Esophagus squamous epithelium (tissue), 5 donors: ENCODE results near the gene TAL1. TPM values are rescaled to one million over a fixed set of nuclear protein-coding genes. Genes with fewer than 3 reads are reported as not detected.
"Not testable (repeated sequence)": the region's sequence is repeated elsewhere in the genome, so short reads cannot be mapped to it uniquely, and the experiment has no call there.

Experiments
- DNase-seq: peaks from one replicate; lab custom pipeline; 2025; lab: John Stamatoyannopoulos, UW
- H3K27ac ChIP-seq, 4 donors: fragments of 200-600 bp; sonication (generic); one replicate each; pipeline ENCODE4 v1.5.1; 2016 to 2019; ENCODE audit warnings: mild to moderate bottlenecking in 1 of 4
- H3K27me3 ChIP-seq, 4 donors: fragments of 200-600 bp; sonication (generic); 1 replicate in 3 of 4; 2 replicates in 1 of 4; pipeline versions ENCODE4 v1.5.1 to v1.6.0; 2017 to 2021; ENCODE audit warnings: antibody characterized with exemption in 1 of 4
- H3K36me3 ChIP-seq, 3 donors: fragments of 200-600 bp; sonication (generic); one replicate each; pipeline ENCODE4 v1.5.1; 2016 to 2019
- H3K4me1 ChIP-seq, 3 donors: fragments of 200-600 bp; sonication (generic); one replicate each; pipeline ENCODE4 v1.5.1; 2017 to 2019
- H3K4me3 ChIP-seq, 4 donors: fragments of 200-600 bp; sonication (generic); 1 replicate in 3 of 4; 2 replicates in 1 of 4; pipeline ENCODE4 v1.5.1; 2016 to 2019; ENCODE audit warnings: mild to moderate bottlenecking in 2 of 4, moderate library complexity in 1 of 4
- H3K9me3 ChIP-seq, 3 donors: fragments of 200-600 bp; sonication (generic); one replicate each; pipeline ENCODE4 v1.5.1; 2016 to 2019
- POLR2A ChIP-seq, 4 donors: fragments of 450-650 bp; IDR thresholded peaks; one replicate each; pipeline ENCODE4 v1.6.1; 2017; ENCODE audit warnings: antibody characterized with exemption in 4 of 4, mild to moderate bottlenecking in 4 of 4, moderate library complexity in 3 of 4
- WGBS, 2 donors: methylation state at CpG; one replicate each; pipeline ENCODE4 v1.1.5; 2018; 5-methylcytosine and 5-hydroxymethylcytosine counted together
- intact Hi-C: fragments of 100-400 bp; cut with DNase I; formaldehyde crosslinking; loops from one replicate; pipeline ENCODE4 v1.15.0; 2022
- total RNA-seq, 4 donors: library from RNA; depleted of rRNA; stranded (reverse); fragments of >200 nt; gene quantifications; one replicate each; pipeline ENCODE4 v1.1.0, GENCODE V29; 2016
- TF ChIP-seq, protein P1 (sequence below), 6 experiments: fragments of 450-650 bp in 4 of 6; fragments of 200-600 bp in 2 of 6; sonication (generic) in 2 of 6; IDR thresholded peaks; one replicate each; pipeline ENCODE4 v1.5.1; 2016 to 2019; ENCODE audit warnings: antibody characterized with exemption in 6 of 6, mild to moderate bottlenecking in 4 of 6, moderate library complexity in 4 of 6
- donor health status: DM: yes; HTN: yes; CAD: no.

TAL1 gene
- total RNA-seq, 4 donors from 2014 or later, result 0.45 to 3.6 (median 1.1) TPM

DNA sequence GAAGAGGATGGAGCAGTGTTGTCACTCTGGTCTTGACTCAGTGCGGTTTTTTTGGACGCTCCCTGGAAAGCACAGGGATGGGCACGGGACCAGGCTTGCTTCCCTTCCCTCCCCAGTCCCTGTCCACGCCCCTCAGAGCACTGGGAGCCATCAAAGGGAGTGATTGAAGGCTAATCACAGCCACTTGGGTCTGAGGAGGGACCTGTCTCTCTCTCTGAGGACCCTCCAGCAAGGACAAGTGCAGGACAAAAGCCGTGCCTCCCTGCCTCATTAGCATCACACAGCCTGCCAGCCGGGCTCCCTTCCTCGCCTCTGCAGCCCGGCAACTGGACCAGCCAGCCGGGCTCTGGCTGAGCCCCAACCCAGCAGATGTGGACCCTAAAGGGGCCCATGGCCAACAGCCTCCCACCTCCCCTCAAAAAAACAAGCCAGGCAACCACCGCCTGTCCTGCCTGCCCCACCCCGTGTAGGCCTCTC is 23.6 kb downstream of the TAL1 start:
- H3K9me3 ChIP-seq, result no peaks in the 10 kb centered on the region
- TF ChIP-seq, protein P1, sequence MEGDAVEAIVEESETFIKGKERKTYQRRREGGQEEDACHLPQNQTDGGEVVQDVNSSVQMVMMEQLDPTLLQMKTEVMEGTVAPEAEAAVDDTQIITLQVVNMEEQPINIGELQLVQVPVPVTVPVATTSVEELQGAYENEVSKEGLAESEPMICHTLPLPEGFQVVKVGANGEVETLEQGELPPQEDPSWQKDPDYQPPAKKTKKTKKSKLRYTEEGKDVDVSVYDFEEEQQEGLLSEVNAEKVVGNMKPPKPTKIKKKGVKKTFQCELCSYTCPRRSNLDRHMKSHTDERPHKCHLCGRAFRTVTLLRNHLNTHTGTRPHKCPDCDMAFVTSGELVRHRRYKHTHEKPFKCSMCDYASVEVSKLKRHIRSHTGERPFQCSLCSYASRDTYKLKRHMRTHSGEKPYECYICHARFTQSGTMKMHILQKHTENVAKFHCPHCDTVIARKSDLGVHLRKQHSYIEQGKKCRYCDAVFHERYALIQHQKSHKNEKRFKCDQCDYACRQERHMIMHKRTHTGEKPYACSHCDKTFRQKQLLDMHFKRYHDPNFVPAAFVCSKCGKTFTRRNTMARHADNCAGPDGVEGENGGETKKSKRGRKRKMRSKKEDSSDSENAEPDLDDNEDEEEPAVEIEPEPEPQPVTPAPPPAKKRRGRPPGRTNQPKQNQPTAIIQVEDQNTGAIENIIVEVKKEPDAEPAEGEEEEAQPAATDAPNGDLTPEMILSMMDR (IDR thresholded peaks at IDR 0.05), result no peak
- no peak for TF ChIP-seq POLR2A (IDR thresholded peaks at IDR 0.05)
- H3K27ac ChIP-seq, result no peak overlapping the region
- peaks cover 0 to 9% (median 4%) of the 10 kb centered on the region in 3 donors for H3K4me1 ChIP-seq
- H3K27me3 ChIP-seq, result peaks cover 0 to 58% (median 0%) of the 10 kb centered on the region in 4 donors
- no peaks in the 10 kb centered on the region for H3K36me3 ChIP-seq
- no peak overlapping the region for H3K4me3 ChIP-seq
- intact Hi-C loops, result no loop called here
- DNase-seq, result no peak
- 14 to 23% methylated on average over 1 to 3 of the region's 11 CpGs for WGBS, 2 donors

DNA sequence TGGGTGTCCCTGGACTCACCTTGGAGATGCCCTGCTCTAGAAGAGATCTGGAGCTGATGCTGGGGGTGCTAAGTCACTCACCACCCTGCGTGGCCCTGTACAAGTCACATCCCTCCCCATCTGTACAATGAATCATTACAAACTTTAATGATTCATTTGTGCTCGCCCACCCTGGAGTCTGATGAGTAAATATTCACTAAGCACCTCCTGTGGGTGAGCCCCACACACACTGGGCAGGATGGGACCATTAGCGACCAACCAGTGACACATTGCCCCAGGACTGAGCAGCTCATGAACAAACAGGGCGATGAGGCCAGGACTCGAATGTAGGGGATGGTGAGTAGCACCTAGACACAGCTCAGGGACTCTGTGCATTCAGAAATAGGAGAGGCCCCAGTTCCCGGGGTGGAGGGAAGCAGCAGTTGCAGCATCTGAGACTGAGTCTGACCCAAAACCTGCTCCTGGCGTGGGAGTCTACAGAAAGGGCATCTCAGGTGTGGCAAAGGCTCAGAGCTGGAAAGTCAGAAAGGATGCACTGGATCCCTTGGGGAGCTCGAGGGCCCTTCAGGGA is 24.1 kb downstream of the TAL1 start:
- Histone ChIP-seq H3K4me3 (no peak overlapping the region), H3K9me3 (no peaks in the 10 kb centered on the region), H3K4me1 (peaks cover 0 to 9% (median 4%) of the 10 kb centered on the region in 3 donors), H3K27ac (no peak overlapping the region), H3K27me3 (peaks cover 0 to 63% (median 0%) of the 10 kb centered on the region in 4 donors), H3K36me3 (no peaks in the 10 kb centered on the region)
- intact Hi-C loops, result no loop called here
- WGBS, 2 donors, result 54% methylated on average over 6 to 7 of the region's 8 CpGs
- no peak for DNase-seq
- TF ChIP-seq, protein P1 (IDR thresholded peaks at IDR 0.05), result no peak
- TF ChIP-seq POLR2A (IDR thresholded peaks at IDR 0.05), result no peak

DNA sequence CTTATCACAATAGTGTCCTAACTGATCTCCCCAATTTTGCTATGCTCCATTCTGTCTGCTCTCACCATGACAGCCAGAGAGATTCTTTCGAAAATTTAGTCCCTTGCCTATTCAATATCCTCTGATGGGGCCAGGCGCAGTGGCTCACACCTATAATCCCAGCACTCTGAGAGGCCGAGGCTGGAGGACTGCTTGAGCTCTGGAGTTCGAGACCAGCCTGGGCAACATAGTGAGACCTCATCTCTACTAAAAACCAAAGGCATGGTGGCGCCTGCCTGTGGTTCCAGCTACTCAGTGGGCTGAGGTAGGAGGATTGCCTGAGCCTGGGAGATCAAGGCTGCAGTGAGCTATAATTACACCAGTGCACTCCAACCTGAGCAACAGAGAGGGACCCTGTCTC is 26.1 kb downstream of the TAL1 start:
- intact Hi-C loops, result no loop called here
- no peak for DNase-seq
- no peak overlapping the region for H3K4me3 ChIP-seq
- H3K27me3 ChIP-seq, result peaks cover 0 to 75% (median 0%) of the 10 kb centered on the region in 4 donors
- no peaks in the 10 kb centered on the region for H3K9me3 ChIP-seq
- TF ChIP-seq POLR2A (IDR thresholded peaks at IDR 0.05), result no peak
- TF ChIP-seq, protein P1 (IDR thresholded peaks at IDR 0.05), result no peak
- H3K4me1 ChIP-seq, result no peaks in the 10 kb centered on the region
- H3K27ac ChIP-seq, result no peak overlapping the region
- 65 to 67% methylated on average over 2 to 3 of the region's 5 CpGs for WGBS, 2 donors
- no peaks in the 10 kb centered on the region for H3K36me3 ChIP-seq

DNA sequence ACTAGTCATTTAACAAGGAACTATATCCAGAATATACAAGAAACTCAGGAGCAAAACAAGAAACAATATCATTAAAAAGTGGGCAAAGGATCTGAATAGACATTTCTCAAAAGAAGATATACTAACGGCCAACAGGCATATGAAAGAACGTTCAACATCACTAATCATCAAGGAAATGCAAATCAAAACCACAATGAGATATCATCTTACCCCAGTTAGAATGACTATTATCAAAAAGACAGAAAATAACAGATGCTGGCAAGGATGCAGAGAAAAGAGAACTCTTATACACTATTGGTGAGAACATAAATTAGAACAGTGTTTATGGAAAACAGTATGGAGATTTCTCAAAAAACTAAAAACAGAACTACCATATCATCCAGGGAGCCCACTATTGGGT is 28.5 kb downstream of the TAL1 start:
- H3K4me3 ChIP-seq, H3K4me1 ChIP-seq, H3K36me3 ChIP-seq, H3K27ac ChIP-seq, intact Hi-C loops, H3K9me3 ChIP-seq, DNase-seq: not testable (repeated sequence)
- H3K27me3 ChIP-seq, result peaks cover 0 to 77% (median 0%) of the 10 kb centered on the region in 4 donors
- WGBS, 2 donors, result 44 to 47% methylated on average over 2 of the region's 2 CpGs

DNA sequence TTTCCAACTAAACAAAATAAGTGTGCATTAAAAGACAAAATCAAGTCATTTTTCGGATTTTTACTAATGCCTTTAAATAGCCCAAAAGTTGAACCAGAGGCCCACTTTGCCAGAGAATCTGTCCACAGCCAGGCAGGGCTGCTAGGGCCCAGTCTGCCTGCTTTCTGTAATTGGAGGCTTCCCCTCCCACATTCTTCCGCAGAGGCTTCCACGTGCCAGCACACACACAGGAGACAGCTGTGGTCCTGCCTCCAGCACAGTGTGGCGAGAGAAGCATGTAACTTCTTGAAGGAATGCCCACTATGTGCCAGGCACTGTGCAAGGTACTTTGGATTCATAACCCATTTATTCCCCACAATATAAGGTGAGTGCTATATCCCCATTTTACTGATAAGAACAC is 30.8 kb downstream of the TAL1 start:
- H3K27ac ChIP-seq, result no peak overlapping the region
- TF ChIP-seq, protein P1 (IDR thresholded peaks at IDR 0.05), result no peak
- TF ChIP-seq POLR2A (IDR thresholded peaks at IDR 0.05), result no peak
- no peak overlapping the region for H3K4me3 ChIP-seq
- intact Hi-C loops, result no loop called here
- peaks cover 0 to 78% (median 0%) of the 10 kb centered on the region in 4 donors for H3K27me3 ChIP-seq
- H3K36me3 ChIP-seq, result no peaks in the 10 kb centered on the region
- H3K4me1 ChIP-seq, result no peaks in the 10 kb centered on the region
- no peaks in the 10 kb centered on the region for H3K9me3 ChIP-seq
- WGBS, 2 donors, result 22 to 31% methylated on average over 3 to 4 of the region's 4 CpGs
- no peak for DNase-seq
